ENCODE measurements around the gene ZNF580. TPM values are rescaled to one million over a fixed set of nuclear protein-coding genes. Genes with fewer than 3 reads are reported as not detected.

The ZNF580 gene
- total RNA-seq, 1 experiment from 2014 or later: 15.2 TPM

DNA sequence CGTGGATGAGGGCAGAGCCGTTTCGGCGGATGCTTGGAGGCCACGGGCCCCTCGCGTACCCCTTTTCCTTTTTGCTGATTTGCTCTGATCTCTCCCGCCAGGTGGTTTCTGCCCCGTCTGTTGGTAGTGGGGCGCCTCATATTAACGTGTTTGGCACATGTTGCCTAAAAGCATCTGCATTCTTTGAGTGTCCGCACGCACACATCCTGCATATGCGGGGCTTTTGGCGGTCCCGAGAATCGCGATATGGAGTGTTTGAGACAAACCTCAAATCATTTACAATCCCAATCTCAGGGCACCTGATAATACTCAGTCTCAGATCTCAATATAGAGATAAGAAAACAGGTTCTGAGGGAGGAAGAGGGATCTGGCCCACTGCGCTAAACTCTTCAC lies 14.8 kb downstream of the ZNF580 start:
- H4K20me1 ChIP-seq (ENCODE audit: low read length): peaks cover 50% of the 10 kb centered on the region
- peaks cover 12% of the 10 kb centered on the region for H3K4me1 ChIP-seq (ENCODE audit: insufficient read depth, low read length)
- H3F3A ChIP-seq (ENCODE audit: low read length, unreplicated experiment): no peaks in the 10 kb centered on the region
- peaks cover 33% of the 10 kb centered on the region for H3K36me3 ChIP-seq (ENCODE audit: low read depth, low read length)
- H3K27ac ChIP-seq (ENCODE audit: low read length): peak overlapping the region; percentile 95
- ATAC-seq (no peak), DNase-seq (no peak)
- no peaks in the 10 kb centered on the region for H3K9me3 ChIP-seq (ENCODE audit: low read length)
- H3K79me2 ChIP-seq (ENCODE audit: low read length): peaks cover 58% of the 10 kb centered on the region
- no peaks in the 10 kb centered on the region for H3K27me3 ChIP-seq (ENCODE audit: low read length)
- CTCF ChIA-PET: no interaction called here
- peak overlapping the region; percentile 88 for H3K4me3 ChIP-seq (ENCODE audit: low read length)
- no peak for TF ChIP-seq EZH2phosphoT487 (IDR thresholded peaks at IDR 0.05; ENCODE audit: borderline replicate concordance, low read length)
- TF ChIP-seq, protein P1, sequence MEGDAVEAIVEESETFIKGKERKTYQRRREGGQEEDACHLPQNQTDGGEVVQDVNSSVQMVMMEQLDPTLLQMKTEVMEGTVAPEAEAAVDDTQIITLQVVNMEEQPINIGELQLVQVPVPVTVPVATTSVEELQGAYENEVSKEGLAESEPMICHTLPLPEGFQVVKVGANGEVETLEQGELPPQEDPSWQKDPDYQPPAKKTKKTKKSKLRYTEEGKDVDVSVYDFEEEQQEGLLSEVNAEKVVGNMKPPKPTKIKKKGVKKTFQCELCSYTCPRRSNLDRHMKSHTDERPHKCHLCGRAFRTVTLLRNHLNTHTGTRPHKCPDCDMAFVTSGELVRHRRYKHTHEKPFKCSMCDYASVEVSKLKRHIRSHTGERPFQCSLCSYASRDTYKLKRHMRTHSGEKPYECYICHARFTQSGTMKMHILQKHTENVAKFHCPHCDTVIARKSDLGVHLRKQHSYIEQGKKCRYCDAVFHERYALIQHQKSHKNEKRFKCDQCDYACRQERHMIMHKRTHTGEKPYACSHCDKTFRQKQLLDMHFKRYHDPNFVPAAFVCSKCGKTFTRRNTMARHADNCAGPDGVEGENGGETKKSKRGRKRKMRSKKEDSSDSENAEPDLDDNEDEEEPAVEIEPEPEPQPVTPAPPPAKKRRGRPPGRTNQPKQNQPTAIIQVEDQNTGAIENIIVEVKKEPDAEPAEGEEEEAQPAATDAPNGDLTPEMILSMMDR (conservative IDR thresholded peaks at IDR 0.05; ENCODE audit: low read depth, low read length): no peak
- no peak for TF ChIP-seq EZH2 (IDR thresholded peaks at IDR 0.05; ENCODE audit: low read length, unreplicated experiment)
- TSS peak; percentile 45 for BruUV-seq (replicated peaks)
- intact Hi-C loops (cut with micrococcal nuclease): loop anchor here (2.0 kb wide), 1 partner anchor 15 kb away; no protein-coding TSS in a partner anchor
- H3K9me2 ChIP-seq (replicated peaks; ENCODE audit: low read length): no peaks in the 10 kb centered on the region
- H2AFZ ChIP-seq (ENCODE audit: low read length): peak overlapping the region; percentile 64
- H3K4me2 ChIP-seq (ENCODE audit: low read length): peak overlapping the region; percentile 93
- POLR2A ChIA-PET (ENCODE audit: unreplicated experiment): no interaction called here
- H3K9ac ChIP-seq (ENCODE audit: low read length): peak overlapping the region; percentile 99

DNA sequence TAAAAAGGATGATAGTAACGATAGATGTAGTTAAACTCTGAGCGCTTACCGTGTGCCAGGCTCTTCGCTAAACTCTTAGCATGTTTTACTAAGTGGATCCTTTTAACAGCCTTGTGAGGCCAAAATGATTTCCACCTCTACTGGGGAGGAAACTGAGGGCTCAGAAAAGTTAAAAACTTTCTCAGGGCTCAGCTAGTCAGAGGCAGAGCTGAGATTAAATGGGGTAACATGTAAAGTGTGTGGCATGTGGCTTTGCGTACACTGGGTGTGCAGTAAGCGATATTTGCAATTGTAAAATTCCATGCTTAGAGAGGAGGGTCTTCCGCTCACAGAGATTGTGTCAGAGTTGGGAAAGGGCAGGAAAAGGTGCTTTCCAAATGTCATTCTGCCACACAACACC lies 15.8 kb downstream of the ZNF580 start:
- no peaks in the 10 kb centered on the region for H3K9me2 ChIP-seq (replicated peaks; ENCODE audit: low read length)
- H3K79me2 ChIP-seq (ENCODE audit: low read length): peaks cover 67% of the 10 kb centered on the region
- no peak overlapping the region for H3K27ac ChIP-seq (ENCODE audit: low read length)
- no peaks in the 10 kb centered on the region for H3F3A ChIP-seq (ENCODE audit: low read length, unreplicated experiment)
- TF ChIP-seq EZH2 (IDR thresholded peaks at IDR 0.05; ENCODE audit: low read length, unreplicated experiment): no peak
- TF ChIP-seq, protein P1 (conservative IDR thresholded peaks at IDR 0.05; ENCODE audit: low read depth, low read length): no peak
- no peak for TF ChIP-seq EZH2phosphoT487 (IDR thresholded peaks at IDR 0.05; ENCODE audit: borderline replicate concordance, low read length)
- no peak overlapping the region for H2AFZ ChIP-seq (ENCODE audit: low read length)
- peaks cover 12% of the 10 kb centered on the region for H3K4me1 ChIP-seq (ENCODE audit: insufficient read depth, low read length)
- peaks cover 50% of the 10 kb centered on the region for H4K20me1 ChIP-seq (ENCODE audit: low read length)
- DNase-seq (no peak), ATAC-seq (no peak)
- H3K27me3 ChIP-seq (ENCODE audit: low read length): no peaks in the 10 kb centered on the region
- H3K9ac ChIP-seq (ENCODE audit: low read length): peak overlapping the region; percentile 99
- H3K4me3 ChIP-seq (ENCODE audit: low read length): peak overlapping the region; percentile 88
- peak overlapping the region; percentile 93 for H3K4me2 ChIP-seq (ENCODE audit: low read length)
- ChIA-PET CTCF (interaction anchor here (1.0 to 1.3 kb wide), 2 partner anchors 9 to 15 kb away, joined by 3 to 7 read pairs; no protein-coding TSS in a partner anchor), POLR2A (ENCODE audit: unreplicated experiment) (no interaction called here)
- BruUV-seq (replicated peaks): no TSS peak
- intact Hi-C loops (cut with micrococcal nuclease): loop anchor here (2.0 kb wide), 1 partner anchor 14 kb away; no protein-coding TSS in a partner anchor
- no peaks in the 10 kb centered on the region for H3K9me3 ChIP-seq (ENCODE audit: low read length)
- H3K36me3 ChIP-seq (ENCODE audit: low read depth, low read length): peaks cover 42% of the 10 kb centered on the region

DNA sequence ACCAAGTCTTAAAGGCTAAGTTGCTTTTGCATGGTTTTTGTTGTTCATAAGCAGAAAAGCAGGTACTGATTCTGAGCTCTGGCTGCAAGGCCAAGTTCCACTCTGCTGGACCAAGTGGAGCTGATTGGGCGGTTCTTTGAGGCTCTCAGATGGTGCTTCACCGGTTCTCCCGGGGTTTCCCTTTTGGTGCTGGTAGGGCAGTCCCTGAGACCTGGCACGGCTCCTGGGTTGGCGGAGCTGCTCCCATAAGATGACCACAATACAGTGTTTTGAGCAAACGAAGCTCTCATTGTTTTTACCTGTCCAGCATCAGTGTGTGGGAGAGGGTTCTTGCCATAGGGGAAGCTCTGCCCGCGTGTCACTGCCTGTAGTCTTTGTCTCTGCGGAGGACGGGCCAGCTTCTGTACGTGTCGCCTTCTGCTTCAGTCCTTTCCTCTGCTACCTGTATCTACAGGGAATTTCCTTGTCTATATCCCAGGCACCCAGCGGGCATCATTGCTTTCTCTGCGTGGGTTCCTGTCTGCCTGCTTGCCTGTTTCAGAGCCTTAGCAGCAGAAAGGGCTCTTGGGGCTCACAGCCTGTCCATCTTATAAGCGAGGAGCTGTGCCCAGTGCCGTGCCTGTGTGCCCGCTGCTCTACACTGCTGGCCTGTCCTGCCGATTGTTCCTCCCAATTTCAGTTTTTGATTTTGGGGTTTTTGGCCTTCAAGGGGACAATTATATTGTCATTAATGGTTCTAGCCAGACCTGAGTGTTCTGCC lies 16.4 kb downstream of the ZNF580 start:
- intact Hi-C loops (cut with micrococcal nuclease): loop anchor here (2.0 kb wide), 1 partner anchor 14 kb away; no protein-coding TSS in a partner anchor
- no peak overlapping the region for H3K27ac ChIP-seq (ENCODE audit: low read length)

More for the DNA sequence above, 16.4 kb downstream of the ZNF580 start:
- no TSS peak for BruUV-seq (replicated peaks)
- Histone ChIP-seq H3K79me2 (ENCODE audit: low read length) (peaks cover 73% of the 10 kb centered on the region), H2AFZ (ENCODE audit: low read length) (no peak overlapping the region), H3F3A (ENCODE audit: low read length, unreplicated experiment) (no peaks in the 10 kb centered on the region), H3K9ac (ENCODE audit: low read length) (peak overlapping the region; percentile 99), H3K4me2 (ENCODE audit: low read length) (peak overlapping the region; percentile 93), H4K20me1 (ENCODE audit: low read length) (peaks cover 50% of the 10 kb centered on the region), H3K4me3 (ENCODE audit: low read length) (peak overlapping the region; percentile 88), H3K36me3 (ENCODE audit: low read depth, low read length) (peaks cover 47% of the 10 kb centered on the region), H3K9me2 (replicated peaks; ENCODE audit: low read length) (no peaks in the 10 kb centered on the region), H3K27me3 (ENCODE audit: low read length) (no peaks in the 10 kb centered on the region), H3K4me1 (ENCODE audit: insufficient read depth, low read length) (peaks cover 12% of the 10 kb centered on the region), H3K9me3 (ENCODE audit: low read length) (no peaks in the 10 kb centered on the region)
- ChIA-PET POLR2A (ENCODE audit: unreplicated experiment) (interaction anchor here (0.6 kb wide), 1 partner anchor 195 kb away, joined by 4 read pairs; no protein-coding TSS in a partner anchor), CTCF (interaction anchor here (1.0 to 1.3 kb wide), 2 partner anchors 10 to 14 kb away, joined by 3 to 7 read pairs; no protein-coding TSS in a partner anchor)
- TF ChIP-seq, protein P1 (conservative IDR thresholded peaks at IDR 0.05; ENCODE audit: low read depth, low read length): no peak
- TF ChIP-seq EZH2phosphoT487 (IDR thresholded peaks at IDR 0.05; ENCODE audit: borderline replicate concordance, low read length) (no peak), EZH2 (IDR thresholded peaks at IDR 0.05; ENCODE audit: low read length, unreplicated experiment) (no peak)
- ATAC-seq (no peak), DNase-seq (peak; percentile 51)
